ENCODE data around the gene IFITM10.

Gene IFITM10

DNA sequence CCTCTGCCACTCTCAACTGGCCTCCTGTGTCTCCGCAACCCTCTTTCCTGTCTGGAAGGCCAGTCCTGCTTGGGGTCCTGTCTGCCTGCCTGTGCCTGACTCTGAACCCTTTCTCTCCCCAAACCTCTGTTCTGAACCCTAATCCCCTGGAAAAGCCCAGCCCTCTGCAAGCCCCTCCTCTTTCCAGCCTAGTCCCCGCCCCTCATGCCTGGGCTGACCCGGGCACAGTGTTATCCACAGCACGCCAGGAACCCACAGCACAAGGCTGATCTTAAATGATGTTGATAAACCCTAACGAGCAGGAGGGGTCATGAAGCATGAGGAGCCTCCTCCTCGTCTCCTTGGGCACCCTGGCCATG is at the start of gene IFITM10:
TSS of gene IFITM10 (minus strand) at position 115 of the 359 bp plus-strand sequence. CDS start 153 bp downstream, outside the sequence.
- DNase-seq (ENCODE audit: low read depth in 2 of 3, low spot score in 1 of 3) = no peak

DNA sequence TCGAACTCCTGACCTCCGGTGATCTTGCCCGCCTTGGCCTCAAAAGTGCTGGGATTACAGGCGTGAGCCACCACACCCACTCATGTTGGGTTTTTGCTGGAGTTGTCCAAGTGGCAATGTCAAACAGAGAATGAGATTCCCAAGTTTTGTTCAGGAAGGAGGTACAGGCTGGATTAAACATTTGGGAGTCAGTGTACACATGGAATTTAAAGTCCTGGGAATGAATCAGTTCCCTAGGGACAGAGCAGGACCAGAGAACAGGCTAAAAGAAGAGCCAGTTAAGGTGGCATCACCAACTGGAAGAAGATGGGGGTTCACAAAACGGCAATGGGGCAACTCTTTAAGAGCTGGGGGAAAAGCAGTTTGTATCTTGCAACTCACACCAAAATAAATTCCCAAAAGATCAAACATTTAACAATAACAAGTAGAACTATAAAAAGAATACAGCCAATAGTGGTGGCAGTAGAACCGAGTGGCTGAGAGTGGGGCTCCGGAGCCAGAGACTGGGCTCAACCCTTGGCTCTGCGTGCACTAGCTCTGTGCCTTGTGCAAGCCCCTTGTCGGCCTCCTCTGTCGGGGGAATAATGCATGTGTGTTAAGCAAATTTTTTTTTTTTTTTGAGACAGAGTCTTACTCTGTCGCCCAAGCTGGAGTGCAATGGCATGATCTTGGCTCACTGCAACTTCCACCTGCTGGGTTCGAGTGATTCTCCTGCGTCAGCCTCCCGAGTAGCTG is 47.2 kb upstream of the IFITM10 start:
- DNase-seq (ENCODE audit: low read depth in 2 of 3, low spot score in 1 of 3) = no peak

DNA sequence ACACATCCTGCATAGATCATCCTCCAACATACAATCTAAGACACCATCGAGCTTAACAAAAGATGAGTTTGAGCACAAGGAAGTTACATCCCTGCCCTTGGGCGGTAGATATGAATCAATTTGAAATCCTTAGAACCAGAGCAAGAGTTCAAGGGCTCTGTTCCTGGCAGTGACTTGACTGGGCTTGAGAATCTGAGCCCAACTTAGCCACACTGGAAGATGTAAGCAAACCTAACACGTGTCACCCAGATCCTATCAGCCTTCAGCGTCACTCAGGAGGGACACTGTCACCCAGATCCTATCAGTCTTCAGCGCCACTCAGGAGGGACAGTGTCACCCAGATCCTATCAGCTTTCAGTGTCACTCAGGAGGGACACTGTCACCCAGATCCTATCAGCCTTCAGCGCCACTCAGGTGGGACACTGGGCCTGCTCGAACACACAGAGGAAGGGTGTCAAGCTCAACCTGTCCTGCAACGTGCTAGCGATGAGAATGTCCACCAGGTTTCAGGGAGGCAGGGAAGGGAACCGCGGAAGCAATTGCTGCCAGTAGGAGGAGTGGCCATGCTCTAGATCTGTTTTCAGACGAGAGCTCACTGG is 46.1 kb upstream of the IFITM10 start:
- DNase-seq (ENCODE audit: low read depth in 2 of 3, low spot score in 1 of 3) = no peak

DNA sequence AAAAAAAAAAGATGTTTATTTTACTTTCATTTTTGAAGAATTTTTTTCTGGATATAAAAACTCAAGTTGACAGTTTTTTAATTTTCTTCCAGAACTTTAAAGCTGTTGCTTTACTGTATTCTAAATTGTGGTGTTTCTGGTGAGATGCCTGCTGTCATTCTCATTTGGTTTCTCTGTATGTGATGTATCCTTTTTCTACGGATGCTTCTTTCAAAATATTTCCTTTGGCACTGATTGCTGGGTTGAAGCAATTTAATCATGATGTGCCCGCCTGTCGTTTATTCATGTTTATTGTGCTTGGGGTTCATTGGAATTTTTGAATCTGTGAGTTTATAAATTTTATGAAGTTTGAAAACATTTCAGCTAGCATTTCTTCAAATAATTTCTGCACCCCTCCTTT is 42.7 kb upstream of the IFITM10 start:
- no peak for DNase-seq (ENCODE audit: low read depth in 2 of 3, low spot score in 1 of 3)

DNA sequence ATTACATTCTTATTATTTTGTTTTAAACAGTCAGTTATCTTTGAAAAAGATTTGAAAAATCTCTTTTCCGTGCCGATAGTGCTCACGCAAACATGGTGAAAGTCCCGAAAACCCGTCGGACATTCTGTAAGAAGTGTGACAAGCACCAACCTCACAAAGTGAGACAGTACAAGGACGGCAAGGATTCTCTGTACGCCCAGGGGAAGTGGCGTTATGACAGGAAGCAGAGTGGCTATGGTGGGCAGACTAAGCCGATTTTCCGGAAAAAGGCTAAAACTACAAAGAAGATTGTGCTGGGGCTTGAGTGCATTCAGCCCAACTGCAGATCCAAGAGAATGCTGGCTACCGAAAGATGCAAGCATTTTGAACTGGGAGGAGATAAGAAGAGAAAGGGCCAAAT is 42.1 kb upstream of the IFITM10 start:
- no peak for DNase-seq (ENCODE audit: low read depth in 2 of 3, low spot score in 1 of 3)

DNA sequence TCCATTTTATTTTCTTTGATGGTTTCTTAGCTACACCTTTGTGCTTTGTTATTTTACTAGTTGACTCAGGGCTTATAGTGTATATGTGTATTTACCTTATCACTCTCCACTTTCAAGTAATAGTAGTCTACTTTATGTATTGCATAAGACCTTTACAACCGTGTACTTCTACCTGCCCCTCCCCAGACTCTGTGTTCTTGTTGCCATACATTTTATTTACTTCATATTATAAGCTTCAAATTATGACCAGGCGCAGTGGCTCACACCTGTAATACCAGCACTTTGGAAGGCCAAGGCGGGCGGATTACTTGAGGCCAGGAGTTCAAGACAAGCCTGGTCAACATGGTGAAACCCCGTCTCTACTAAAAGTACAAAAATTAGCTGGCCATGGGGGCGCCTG is 41.5 kb upstream of the IFITM10 start:
- no peak for DNase-seq (ENCODE audit: low read depth in 2 of 3, low spot score in 1 of 3)

DNA sequence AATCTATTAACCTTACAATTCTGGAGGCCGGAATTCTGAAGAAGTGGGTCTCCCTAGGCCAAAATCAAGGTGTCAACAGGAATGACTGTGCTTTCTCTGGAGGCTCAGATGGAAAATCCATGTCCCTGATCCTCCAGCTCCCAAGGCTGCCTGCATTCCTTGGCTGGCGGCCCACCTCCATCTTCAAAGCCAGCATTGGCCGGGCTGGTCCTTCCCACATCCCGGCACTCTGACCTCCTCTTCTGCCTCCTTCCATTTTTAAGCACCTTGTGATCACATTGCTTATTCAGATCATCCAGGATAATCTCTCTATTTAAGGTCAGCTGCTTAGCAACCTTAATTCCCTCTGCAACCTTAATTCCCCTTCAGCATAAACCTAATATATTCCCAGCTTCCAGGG is 36.1 kb upstream of the IFITM10 start:
- no peak for DNase-seq (ENCODE audit: low read depth in 2 of 3, low spot score in 1 of 3)

DNA sequence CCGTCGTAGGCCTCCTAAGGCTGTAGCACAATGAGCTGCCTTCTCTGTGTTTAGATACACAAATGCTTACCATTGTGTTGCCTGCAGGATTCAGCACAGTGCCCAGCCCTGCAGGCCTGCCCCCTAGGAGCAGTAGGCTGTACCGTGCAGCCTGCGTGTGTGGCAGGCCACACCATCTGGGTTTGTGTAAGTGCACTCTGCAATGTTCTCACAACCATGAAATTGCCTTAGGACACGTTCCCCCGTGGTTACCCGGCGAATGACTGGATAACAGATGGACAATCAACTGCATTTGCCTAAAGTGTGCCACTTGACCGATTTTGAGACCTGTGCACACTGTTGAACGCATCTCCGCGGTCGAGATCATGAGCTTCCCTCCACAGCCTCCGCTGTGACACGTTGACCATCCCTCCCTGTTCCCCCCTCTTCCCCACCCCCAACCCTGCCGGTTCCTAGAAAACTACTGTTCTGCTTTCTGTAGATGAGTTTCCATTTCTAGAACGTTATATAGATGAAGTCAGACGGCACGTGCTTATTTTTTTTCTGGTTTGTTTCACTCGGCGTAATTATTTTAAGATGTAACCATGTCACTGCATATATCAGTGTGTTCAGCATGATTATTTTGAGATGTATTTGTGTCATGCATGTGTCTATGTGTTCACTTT is 35.5 kb upstream of the IFITM10 start:
- no peak for DNase-seq (ENCODE audit: low read depth in 2 of 3, low spot score in 1 of 3)

DNA sequence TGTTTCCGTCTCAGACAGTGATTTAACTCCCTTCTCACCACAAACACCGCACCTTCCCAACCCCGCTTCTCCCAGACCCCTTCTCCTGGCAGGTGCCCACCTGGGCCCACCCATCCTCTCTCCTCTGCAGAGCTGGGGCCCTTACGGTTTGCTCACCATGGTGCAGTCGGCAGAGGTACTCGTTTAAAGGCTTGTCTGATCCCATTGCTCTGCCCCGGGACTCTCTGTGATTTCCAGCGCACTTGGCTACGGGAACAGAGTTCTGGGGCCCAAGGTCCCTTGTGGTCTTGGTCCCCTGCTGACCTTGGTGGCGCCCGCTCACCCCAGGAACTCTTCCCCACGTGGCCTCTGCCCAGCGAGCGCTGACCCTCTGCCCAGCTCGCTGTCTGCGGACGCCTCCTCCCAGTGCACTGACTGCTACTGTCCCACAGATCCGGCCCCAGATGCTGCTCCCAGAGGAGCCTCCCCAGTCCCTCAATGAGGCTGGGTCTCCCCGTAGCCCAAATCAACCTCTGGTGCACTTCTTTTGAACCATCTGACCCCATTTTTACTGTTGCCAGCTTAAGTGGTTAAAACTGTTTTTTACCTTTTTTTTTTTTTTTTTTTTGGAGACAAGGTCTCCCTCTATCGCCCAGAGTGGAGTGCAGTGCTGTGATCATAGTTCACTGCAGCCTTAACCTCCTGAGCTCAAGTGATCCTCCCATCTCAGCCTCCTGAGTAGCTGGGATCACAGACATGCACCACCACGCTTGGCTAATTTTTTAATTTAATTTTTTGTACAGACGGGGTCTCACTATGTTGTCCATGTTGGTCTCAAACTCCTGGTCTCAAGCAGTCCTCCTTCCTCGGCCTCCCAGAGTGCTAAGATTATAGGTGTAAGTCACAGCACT is 34.6 kb upstream of the IFITM10 start:
- no peak for DNase-seq (ENCODE audit: low read depth in 2 of 3, low spot score in 1 of 3)

DNA sequence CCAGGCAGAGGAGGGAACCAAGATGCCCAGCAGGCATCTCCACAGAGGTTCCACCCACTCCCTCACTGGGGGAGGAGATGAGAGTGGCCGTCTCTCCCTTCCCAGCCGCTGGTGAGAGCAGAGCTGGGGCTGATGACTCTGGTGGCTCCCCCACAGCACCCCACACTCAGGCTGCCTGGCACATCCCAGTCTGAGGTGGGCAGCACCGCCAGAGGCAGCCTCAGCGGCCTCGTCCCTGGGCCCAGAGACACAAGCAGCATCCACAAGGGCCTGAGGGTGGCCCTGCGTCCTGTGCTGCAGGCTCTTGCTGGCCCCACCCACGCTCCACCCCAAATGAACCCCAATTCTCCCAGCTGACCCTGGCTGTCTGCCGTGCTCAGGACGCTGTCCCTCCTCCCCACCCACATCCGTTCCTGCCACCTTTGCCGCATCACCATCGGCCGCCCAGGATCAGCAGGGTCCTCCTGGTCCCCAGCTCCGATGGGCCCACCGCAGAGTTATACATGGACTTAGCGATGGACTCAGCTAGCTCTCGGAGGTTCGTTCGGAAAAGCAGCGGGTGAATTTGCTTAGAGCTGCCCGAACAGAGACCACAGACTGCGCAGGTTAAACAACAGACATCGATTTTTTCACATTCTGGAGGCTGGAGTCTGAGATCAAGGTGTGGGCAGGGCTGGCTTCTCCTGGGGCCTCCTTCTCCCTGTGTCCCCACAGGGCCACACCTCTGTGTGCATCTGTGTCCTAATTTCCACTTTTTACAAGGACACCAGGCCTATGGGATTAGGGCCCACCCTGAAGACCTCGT is 33.5 kb upstream of the IFITM10 start:
- DNase-seq (ENCODE audit: low read depth in 2 of 3, low spot score in 1 of 3) = no peak

DNA sequence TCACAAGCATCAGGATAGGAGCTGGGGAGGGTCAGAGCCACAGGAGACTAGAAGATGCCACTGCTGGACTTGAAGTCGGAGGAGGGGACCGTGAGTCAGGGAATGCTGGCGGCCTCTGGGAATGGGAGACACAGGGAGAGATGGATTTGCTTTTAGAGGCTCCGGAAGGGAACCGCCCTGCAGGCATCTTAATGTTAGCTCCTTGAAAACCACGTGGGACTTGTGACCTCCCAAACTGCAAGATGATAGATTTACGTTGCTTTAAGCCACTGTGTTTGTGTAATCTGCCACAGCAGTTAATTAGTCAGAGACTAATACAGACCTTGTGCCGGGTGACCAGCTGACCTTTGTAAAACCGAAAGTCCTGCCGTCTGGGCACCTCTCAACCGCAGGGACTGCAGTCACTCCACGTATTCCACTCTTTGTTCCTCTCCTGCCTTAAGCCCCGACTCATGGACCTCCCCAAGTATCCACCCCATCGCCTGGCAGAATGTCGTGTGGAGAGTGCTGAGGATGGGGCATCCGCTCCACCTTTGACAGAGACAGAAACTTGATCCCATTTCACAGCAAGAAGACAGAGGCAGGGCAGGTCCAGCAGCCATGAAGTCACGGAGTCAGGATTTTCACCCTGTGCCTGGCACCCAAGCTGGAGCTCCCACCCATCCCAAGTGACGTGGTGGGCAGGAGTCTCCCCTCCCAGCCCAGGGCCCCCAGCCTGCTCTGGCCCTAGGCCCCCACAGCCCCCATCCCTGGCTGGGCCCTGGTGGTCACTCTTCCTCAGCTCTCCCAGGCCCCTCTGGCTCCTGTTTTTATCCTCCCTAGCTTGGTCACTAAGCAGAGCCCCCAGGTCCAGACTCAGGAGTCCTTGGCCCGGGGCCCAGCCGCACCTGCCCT is 32.7 kb upstream of the IFITM10 start:
- no peak for DNase-seq (ENCODE audit: low read depth in 2 of 3, low spot score in 1 of 3)

DNA sequence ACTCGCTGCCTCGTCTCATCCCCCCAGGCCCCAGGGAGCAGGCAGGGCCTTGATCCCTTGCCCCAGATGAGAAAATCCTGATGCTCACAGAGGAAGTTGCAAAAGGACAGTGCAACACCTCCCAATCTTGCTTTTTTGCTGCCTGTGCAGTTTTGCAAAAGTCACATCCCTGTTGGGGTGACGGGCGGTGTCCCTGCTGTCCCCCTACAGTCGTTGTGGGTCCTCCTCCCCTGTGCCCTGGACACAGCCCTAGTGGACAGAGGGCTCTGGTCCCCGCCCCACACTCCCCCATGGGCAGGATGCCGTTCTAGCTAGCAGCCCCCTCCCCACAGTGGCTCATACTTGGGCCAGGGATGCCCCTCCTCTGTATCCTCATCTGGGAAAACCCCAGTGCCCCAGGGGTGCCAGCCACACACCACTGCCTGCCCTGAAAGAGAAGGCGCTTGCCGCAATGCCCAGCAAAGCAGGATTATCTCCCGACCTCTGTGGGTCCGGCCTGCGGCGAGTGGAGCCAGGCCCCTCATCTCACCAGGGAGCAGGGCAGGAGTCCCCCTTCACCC is 31.7 kb upstream of the IFITM10 start:
- DNase-seq (ENCODE audit: low read depth in 2 of 3, low spot score in 1 of 3) = no peak

DNA sequence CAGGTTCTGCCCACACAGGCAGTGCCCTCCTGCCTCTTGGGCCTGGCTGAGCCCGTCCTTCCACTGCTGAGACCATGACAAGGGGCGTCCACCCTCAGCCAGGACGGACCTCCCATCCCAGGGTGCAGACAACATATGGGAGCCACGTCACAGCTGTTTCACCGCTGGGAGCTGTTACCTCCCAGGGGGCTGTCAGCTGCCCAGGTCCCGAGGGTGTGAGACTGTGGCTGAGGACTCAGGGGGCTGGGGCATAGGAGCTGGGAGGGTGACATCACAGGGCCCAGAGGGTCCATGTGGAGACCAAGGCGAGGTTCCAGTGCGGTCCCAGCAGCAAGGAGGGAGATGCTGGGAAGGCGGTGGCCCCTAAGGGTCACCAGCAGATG is 31.2 kb upstream of the IFITM10 start:
- no peak for DNase-seq (ENCODE audit: low read depth in 2 of 3, low spot score in 1 of 3)

DNA sequence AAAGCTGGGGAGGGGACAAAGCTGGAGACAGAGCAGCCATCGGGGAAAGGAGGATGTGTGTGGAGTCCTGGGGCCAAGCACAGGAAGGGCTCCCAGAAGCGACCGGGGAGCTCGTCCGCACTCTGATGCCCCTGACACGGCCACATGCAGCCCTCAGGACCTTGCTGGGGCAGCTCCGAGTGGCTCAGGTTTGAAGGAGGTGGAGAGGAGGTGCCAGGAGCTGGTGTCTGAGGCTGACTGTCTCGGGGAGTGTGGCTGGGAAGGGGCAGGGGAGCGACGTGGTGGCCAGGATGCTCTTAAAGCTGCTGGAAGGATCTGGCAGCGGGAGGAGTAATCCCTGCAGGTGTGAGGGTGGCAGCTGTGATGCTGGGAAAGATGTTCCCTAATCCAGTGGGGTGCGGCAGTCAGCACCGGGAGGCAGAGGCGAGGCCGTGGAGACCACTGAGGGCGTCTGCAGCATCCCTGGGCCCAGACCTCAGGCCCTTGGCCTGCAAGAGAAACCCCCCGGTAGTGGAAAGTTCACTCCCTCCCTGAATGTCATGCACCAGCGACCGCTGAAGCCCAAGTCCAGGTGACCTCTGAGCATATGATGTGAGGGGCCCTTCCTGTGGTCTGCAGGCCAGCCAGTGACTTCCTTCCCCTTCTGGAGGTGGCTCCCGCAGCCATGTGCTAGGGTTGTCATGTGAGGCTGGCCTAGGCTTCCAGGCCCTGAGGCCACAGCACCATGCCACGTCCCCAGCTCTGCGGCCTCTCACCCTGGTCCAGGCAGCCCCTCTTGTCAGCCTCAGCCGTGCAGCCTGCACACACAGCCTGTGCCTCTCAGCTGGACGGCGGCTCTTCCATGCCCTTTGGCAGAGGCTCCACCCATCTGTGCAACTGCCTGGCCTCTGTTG is 30.6 kb upstream of the IFITM10 start:
- DNase-seq (ENCODE audit: low read depth in 2 of 3, low spot score in 1 of 3) = no peak

DNA sequence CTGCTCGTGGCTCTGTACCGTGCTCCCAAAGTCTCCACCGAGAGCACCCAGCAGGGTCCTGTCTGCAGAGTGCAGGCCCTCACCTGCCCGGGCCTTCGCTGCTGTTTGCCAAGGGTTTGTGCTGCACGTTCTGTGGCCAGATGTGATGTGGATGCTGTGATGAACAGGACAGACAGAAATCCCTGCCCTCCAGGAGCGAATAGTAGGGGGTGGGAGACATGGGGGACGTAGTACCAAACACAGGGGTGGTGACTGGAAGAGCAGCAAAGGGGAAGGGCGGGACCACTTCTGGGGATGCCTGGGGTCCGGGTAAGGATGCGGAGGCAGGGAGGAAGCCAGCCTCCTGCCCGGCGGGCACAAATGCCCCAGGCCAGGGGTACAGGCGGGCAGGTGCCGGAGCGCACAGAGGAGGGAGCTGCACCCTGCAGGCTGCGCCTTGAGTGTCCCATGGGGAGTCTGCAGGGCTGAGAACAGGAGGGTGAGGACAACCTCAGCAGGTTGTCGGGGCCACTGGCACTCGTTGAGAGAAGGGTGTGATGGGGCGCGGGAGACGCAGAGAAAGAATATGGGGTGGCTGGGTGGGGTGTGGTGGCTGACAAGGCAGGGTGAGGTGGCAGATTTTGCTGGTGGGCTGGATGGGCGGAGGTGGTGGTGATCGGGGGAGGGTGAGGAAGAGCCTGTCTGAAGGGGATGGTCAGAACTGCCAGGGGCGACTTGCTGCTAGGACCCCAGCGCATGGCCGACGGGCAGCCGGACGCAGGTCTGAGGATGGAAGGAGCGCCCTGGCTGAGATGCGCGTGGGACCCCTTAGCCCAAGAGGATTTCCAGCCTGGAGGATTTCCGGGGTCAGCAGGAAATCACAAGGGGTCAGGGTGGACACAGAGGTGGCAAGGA is 29.7 kb upstream of the IFITM10 start:
- DNase-seq (ENCODE audit: low read depth in 2 of 3, low spot score in 1 of 3) = no peak

DNA sequence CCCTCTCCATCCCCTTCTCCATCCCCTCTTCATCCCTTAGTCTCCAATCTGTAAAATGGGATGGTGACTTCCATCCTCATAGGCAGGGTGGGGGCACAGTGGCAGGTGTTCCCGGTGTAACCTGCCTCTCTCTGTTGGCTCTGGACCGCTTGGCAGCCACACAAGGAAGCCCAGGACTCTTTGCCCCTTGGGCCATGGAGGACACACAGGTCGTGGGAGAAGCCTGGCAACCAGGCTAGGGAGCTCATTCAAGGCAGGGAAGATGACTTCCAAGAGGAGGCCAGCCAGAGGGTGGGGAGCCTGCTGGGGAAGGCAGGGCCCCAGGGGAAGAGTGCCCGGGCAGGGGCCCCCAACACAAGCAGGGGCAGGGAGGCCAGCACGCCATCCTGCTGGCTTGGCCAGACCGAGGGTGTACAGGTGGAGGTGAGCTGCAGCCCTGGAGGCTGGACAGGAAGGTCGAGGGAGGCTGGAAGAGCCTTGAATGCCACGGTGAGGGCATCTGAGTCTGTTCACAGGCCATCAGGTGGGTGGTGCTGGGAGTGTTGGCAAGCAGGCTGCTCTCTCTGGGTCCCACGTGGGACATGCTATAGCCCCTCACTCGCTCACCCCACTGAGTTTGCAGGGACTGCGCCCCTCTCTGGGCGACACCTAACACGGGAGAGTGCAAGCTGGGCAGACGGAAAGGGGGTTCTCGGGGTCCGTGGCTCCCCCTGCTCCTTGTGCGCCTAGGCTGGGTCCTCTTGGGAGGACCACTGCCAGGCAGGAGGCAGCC is 28.8 kb upstream of the IFITM10 start:
- no peak for DNase-seq (ENCODE audit: low read depth in 2 of 3, low spot score in 1 of 3)

All from stimulated activated CD4-positive, alpha-beta T cell treated with anti-CD3 and anti-CD28 coated beads, Interleukin-12 subunit alpha, Interleukin-12 subunit beta, amount 100 ng/mL, for 48 hours (primary cell).